Mesendoderm (in vitro differentiated cells): ENCODE results near the gene CTBP1.

ENCODE experiments used
- DNase-seq: peaks from one replicate; pipeline ENCODE4 v3.0.0; 2013
- H2AK5ac ChIP-seq: 2 replicates; pipeline ENCODE4 v1.6.1; 2013; ENCODE audit warnings: low read length, inconsistent platforms
- H2BK120ac ChIP-seq: 2 replicates; pipeline ENCODE4 v1.6.1; 2013; ENCODE audit warnings: low read depth, mild to moderate bottlenecking, low read length, moderate library complexity, mixed read lengths
- H2BK15ac ChIP-seq: replicated peaks from 2 replicates; pipeline ENCODE4 v1.6.1; 2013; ENCODE audit warnings: low read depth, mild to moderate bottlenecking, moderate library complexity
- H2BK5ac ChIP-seq: 2 replicates; pipeline ENCODE4 v1.6.1; 2013; ENCODE audit warnings: low read length, inconsistent platforms
- H3K18ac ChIP-seq: 2 replicates; pipeline ENCODE4 v1.6.1; 2013; ENCODE audit warnings: mild to moderate bottlenecking, low read length, mixed read lengths
- H3K23ac ChIP-seq: one replicate; pipeline ENCODE4 v1.6.1; 2013; ENCODE audit warnings: low read length
- H3K27ac ChIP-seq: 2 replicates; pipeline ENCODE4 v1.5.1; 2013; ENCODE audit warnings: low read depth, mild to moderate bottlenecking, inconsistent platforms, low read length, moderate library complexity
- H3K27me3 ChIP-seq: 2 replicates; pipeline ENCODE4 v1.6.1; 2013; ENCODE audit warnings: low read length, control low read depth, mild to moderate bottlenecking, inconsistent platforms; ENCODE audit not compliant: insufficient read depth, poor library complexity
- H3K36me3 ChIP-seq: 2 replicates; pipeline ENCODE4 v1.6.1; 2013; ENCODE audit warnings: low read length, inconsistent platforms; ENCODE audit not compliant: control insufficient read depth, insufficient read depth
- H3K4ac ChIP-seq: one replicate; pipeline ENCODE4 v1.6.1; 2013; ENCODE audit warnings: low read depth, mild to moderate bottlenecking, low read length, moderate library complexity
- H3K4me1 ChIP-seq: 2 replicates; pipeline ENCODE4 v1.6.1; 2013; ENCODE audit warnings: low read depth, low read length, inconsistent platforms; ENCODE audit not compliant: control insufficient read depth
- H3K4me2 ChIP-seq: 2 replicates; pipeline ENCODE4 v1.6.1; 2013; ENCODE audit warnings: low read length
- H3K4me3 ChIP-seq: 2 replicates; pipeline ENCODE4 v1.5.1; 2013; ENCODE audit warnings: mild to moderate bottlenecking, low read length
- H3K56ac ChIP-seq: one replicate; pipeline ENCODE4 v1.6.1; 2013; ENCODE audit warnings: low read length
- H3K79me1 ChIP-seq: 2 replicates; pipeline ENCODE4 v1.6.1; 2013; ENCODE audit warnings: low read length, inconsistent platforms
- H3K79me2 ChIP-seq: 2 replicates; pipeline ENCODE4 v1.6.1; 2013; ENCODE audit warnings: mild to moderate bottlenecking, low read length; ENCODE audit not compliant: control insufficient read depth, insufficient read depth
- H3K9ac ChIP-seq: 2 replicates; pipeline ENCODE4 v1.6.1; 2013; ENCODE audit warnings: low read length, inconsistent platforms
- H4K5ac ChIP-seq: one replicate; pipeline ENCODE4 v1.6.1; 2013; ENCODE audit warnings: low read length
- H4K8ac ChIP-seq: one replicate; pipeline ENCODE4 v1.6.1; 2013; ENCODE audit warnings: low read depth, mild to moderate bottlenecking, control low read depth, low read length, moderate library complexity
- WGBS: extraction: QIAGEN DNeasy Blood & Tissue Kit; methylation state at CpG from one replicate; pipeline ENCODE4 v1.1.7; 2013; ENCODE audit warnings: low lambda C conversion rate, missing lambda C conversion rate; ENCODE audit not compliant: insufficient coverage; ENCODE audit errors: extremely low coverage; 5-methylcytosine and 5-hydroxymethylcytosine counted together

Gene CTBP1

GRCh38 chr4:1232661-1233621 lies 16.0 kb downstream of the CTBP1 start:
- Histone ChIP-seq H3K9ac (no peak overlapping the region), H3K79me2 (no peaks in the 10 kb centered on the region), H2BK120ac (no peak overlapping the region), H4K8ac (no peak overlapping the region), H3K4me3 (no peak overlapping the region), H3K4me1 (no peaks in the 10 kb centered on the region), H2BK15ac (no peak overlapping the region), H3K36me3 (peaks cover 7% of the 10 kb centered on the region), H3K4me2 (no peak overlapping the region), H3K4ac (no peak overlapping the region), H3K18ac (no peak overlapping the region), H3K27ac (no peak overlapping the region), H3K23ac (no peak overlapping the region), H4K5ac (no peak overlapping the region), H3K27me3 (no peaks in the 10 kb centered on the region), H3K56ac (no peak overlapping the region), H2BK5ac (no peak overlapping the region), H2AK5ac (no peak overlapping the region), H3K79me1 (peaks cover 3% of the 10 kb centered on the region)
- DNase-seq = peak; percentile 77
- no CpG with 5 or more reads among the region's 32 CpGs for WGBS

DNA sequence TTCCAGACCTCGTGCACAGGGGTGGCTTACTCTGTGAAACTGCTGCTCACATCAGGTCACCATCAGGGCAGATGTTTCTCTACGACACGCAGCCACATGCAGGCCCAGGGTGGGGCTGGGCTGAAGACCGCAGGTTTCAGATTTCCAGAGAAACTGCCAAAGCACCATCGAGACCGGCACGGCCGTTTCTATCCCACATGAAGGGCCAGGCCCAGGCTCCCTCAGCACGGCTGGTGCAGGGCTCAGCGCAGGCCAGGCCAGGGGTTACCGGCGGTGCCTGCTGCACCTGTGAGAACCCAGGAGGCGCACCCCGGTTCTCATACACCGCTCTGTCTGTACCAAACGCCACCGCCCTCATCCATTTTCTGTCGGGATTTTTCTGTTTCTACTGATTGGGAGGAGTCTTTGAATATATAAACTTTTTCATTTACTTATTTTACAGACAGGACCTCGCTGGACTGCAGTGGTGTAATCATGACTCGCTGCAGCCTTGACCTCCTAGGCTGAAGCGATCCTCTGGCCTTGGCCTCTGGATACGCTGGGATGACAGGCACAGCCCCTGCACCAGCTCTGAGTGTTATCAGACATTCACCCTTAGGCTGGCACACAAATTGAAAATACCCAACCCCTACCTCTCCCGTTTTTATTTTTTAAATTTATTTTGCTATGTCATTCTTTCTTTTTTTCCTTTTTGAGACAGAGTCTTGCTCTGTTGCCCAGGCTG lies 17.1 kb downstream of the CTBP1 start:
- no peak overlapping the region for H3K9ac ChIP-seq
- no peak overlapping the region for H3K23ac ChIP-seq
- no peak for DNase-seq
- H3K56ac ChIP-seq = no peak overlapping the region
- no CpG with 5 or more reads among the region's 23 CpGs for WGBS
- peaks cover 17% of the 10 kb centered on the region for H3K36me3 ChIP-seq
- no peak overlapping the region for H4K8ac ChIP-seq
- no peak overlapping the region for H3K27ac ChIP-seq
- no peak overlapping the region for H2BK15ac ChIP-seq
- H2BK120ac ChIP-seq = no peak overlapping the region
- H2AK5ac ChIP-seq = no peak overlapping the region
- no peaks in the 10 kb centered on the region for H3K27me3 ChIP-seq
- no peak overlapping the region for H4K5ac ChIP-seq
- H3K4me3 ChIP-seq = no peak overlapping the region
- H3K4me2 ChIP-seq = no peak overlapping the region
- H3K79me2 ChIP-seq = no peaks in the 10 kb centered on the region
- H2BK5ac ChIP-seq = no peak overlapping the region
- H3K4me1 ChIP-seq = no peaks in the 10 kb centered on the region
- H3K18ac ChIP-seq = no peak overlapping the region
- peaks cover 6% of the 10 kb centered on the region for H3K79me1 ChIP-seq
- H3K4ac ChIP-seq = no peak overlapping the region

- Histone ChIP-seq H3K4me2 (no peak overlapping the region), H3K4me3 (no peak overlapping the region), H3K27ac (no peak overlapping the region), H2BK5ac (no peak overlapping the region), H2BK120ac (no peak overlapping the region), H2AK5ac (no peak overlapping the region), H2BK15ac (no peak overlapping the region), H3K79me1 (peaks cover 6% of the 10 kb centered on the region), H3K4me1 (no peaks in the 10 kb centered on the region), H3K9ac (no peak overlapping the region), H4K5ac (no peak overlapping the region), H3K36me3 (peaks cover 17% of the 10 kb centered on the region), H3K4ac (no peak overlapping the region), H3K79me2 (no peaks in the 10 kb centered on the region), H3K27me3 (no peaks in the 10 kb centered on the region), H3K23ac (no peak overlapping the region), H4K8ac (no peak overlapping the region), H3K56ac (no peak overlapping the region), H3K18ac (no peak overlapping the region)
- WGBS = no CpG with 5 or more reads among the region's 20 CpGs
- no peak for DNase-seq
Measured at GRCh38 chr4:1230971-1231636, 17.8 kb downstream of the CTBP1 start.

- Histone ChIP-seq H4K8ac (no peak overlapping the region), H2BK5ac (no peak overlapping the region), H2AK5ac (no peak overlapping the region), H3K79me2 (no peaks in the 10 kb centered on the region), H2BK15ac (no peak overlapping the region), H3K9ac (no peak overlapping the region), H3K36me3 (peaks cover 18% of the 10 kb centered on the region), H3K18ac (no peak overlapping the region), H3K4ac (no peak overlapping the region), H3K56ac (no peak overlapping the region), H3K79me1 (peaks cover 4% of the 10 kb centered on the region), H4K5ac (no peak overlapping the region), H3K4me3 (no peak overlapping the region), H3K27me3 (no peaks in the 10 kb centered on the region), H3K4me2 (no peak overlapping the region), H2BK120ac (no peak overlapping the region), H3K27ac (no peak overlapping the region), H3K23ac (no peak overlapping the region), H3K4me1 (no peaks in the 10 kb centered on the region)
- WGBS = no CpG with 5 or more reads among the region's 22 CpGs
- no peak for DNase-seq
Measured at GRCh38 chr4:1230316-1230715, 18.6 kb downstream of the CTBP1 start.

DNA sequence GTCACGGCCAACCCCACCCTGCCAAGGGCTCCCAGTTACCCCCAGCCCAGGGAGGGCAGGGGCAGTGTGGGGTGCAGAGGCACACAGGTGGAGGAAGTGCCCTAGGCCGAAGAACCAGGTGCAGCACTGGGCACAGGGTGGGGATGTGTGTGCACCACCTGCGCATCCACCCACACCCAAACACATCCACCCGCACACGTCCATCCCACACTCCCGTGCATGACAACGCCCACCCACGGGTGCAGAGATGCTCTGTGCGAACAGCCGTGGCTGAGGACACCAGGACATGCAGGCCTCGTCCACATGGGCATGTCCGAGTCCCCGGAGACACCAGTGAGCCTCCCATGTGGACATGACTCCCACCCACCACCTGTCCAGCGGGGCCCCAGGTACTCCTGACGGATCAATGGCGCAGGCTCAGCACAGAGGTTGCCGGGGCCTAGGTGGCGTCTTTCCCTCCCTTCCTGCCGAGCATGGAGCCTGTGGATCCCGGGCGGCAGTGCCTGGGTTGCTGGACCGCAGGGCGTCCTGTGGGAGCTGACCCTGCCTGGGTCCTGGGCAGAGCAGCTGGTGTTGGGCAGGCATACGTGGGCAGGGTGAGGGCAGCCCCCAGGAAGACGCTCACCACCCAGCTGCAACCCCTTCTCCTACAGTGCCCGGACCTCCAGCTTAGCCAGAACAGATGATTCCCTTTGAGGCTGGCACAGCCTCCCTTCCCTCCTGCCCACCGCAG lies 19.6 kb downstream of the CTBP1 start:
- Histone ChIP-seq H3K27ac (no peak overlapping the region), H3K4me1 (no peaks in the 10 kb centered on the region), H2AK5ac (no peak overlapping the region), H3K4me3 (no peak overlapping the region), H4K5ac (no peak overlapping the region), H3K56ac (no peak overlapping the region), H3K4ac (no peak overlapping the region), H3K4me2 (no peak overlapping the region), H4K8ac (no peak overlapping the region), H3K79me2 (no peaks in the 10 kb centered on the region), H3K36me3 (peaks cover 28% of the 10 kb centered on the region), H3K79me1 (peaks cover 4% of the 10 kb centered on the region), H3K27me3 (no peaks in the 10 kb centered on the region), H3K9ac (no peak overlapping the region), H3K18ac (no peak overlapping the region), H2BK5ac (no peak overlapping the region), H2BK120ac (no peak overlapping the region), H3K23ac (no peak overlapping the region), H2BK15ac (no peak overlapping the region)
- no CpG with 5 or more reads among the region's 27 CpGs for WGBS
- DNase-seq = no peak
